Esophagus muscularis mucosa (tissue), 4 donors: ENCODE results near the gene ZNF146. TPM values are rescaled to one million over a fixed set of nuclear protein-coding genes. Genes with fewer than 3 reads are reported as not detected.
A peak's percentile ranks its signal among the peaks of the same experiment; 100 is the strongest.

Experiments
- DNase-seq: peaks from one replicate; pipeline ENCODE4 v3.0.0-alpha.2; 2017; ENCODE audit errors: extremely low spot score
- H3K27ac ChIP-seq, 4 donors: fragments of 200-600 bp; sonication (generic); replicated peaks in 1 of 4; 1 replicate in 3 of 4; 2 replicates in 1 of 4; pipeline ENCODE4 v1.5.1; 2016 to 2019; ENCODE audit warnings: mild to moderate bottlenecking in 1 of 4
- H3K27me3 ChIP-seq, 4 donors: fragments of 200-600 bp; sonication (generic); one replicate each; pipeline versions ENCODE4 v1.5.1 to v1.6.0; 2016 to 2019
- H3K36me3 ChIP-seq, 4 donors: fragments of 200-600 bp; sonication (generic); one replicate each; pipeline ENCODE4 v1.5.1; 2016 to 2019
- H3K4me1 ChIP-seq, 4 donors: fragments of 200-600 bp; sonication (generic); one replicate each; pipeline ENCODE4 v1.5.1; 2016 to 2019
- H3K4me3 ChIP-seq, 4 donors: fragments of 200-600 bp; sonication (generic); 1 replicate in 2 of 4; 2 replicates in 2 of 4; pipeline ENCODE4 v1.5.1; 2016 to 2019; ENCODE audit warnings: mild to moderate bottlenecking in 4 of 4, moderate library complexity in 1 of 4
- H3K9me3 ChIP-seq, 4 donors: fragments of 200-600 bp; sonication (generic); 1 replicate in 3 of 4; 2 replicates in 1 of 4; pipeline ENCODE4 v1.5.1; 2016 to 2019
- EP300 ChIP-seq: sonication (generic); formaldehyde crosslinking; IDR thresholded peaks from one replicate; pipeline ENCODE4 v1.6.1; 2017; ENCODE audit warnings: antibody characterized with exemption
- POLR2A ChIP-seq: fragments of 450-650 bp; IDR thresholded peaks from one replicate; pipeline ENCODE4 v1.6.1; 2017; ENCODE audit warnings: antibody characterized with exemption, moderate library complexity, mild to moderate bottlenecking, low read depth
- POLR2AphosphoS5 ChIP-seq, 2 donors: sonication (generic); formaldehyde crosslinking; IDR thresholded peaks; one replicate each; pipeline ENCODE4 v1.6.1; 2017; ENCODE audit warnings: antibody characterized with exemption in 2 of 2
- WGBS: methylation state at CpG from one replicate; pipeline ENCODE4 v1.1.5; 2018; 5-methylcytosine and 5-hydroxymethylcytosine counted together
- intact Hi-C: fragments of 100-400 bp; cut with DNase I; formaldehyde crosslinking; loops from one replicate; pipeline ENCODE4 v1.15.1; 2023
- total RNA-seq, 4 donors: library from RNA; depleted of rRNA; stranded (reverse); fragments of >200 nt; gene quantifications; one replicate each; pipeline versions ENCODE4 v1.1.0 to v1.2.1, GENCODE V29; 2016
- TF ChIP-seq, protein P1 (sequence below), 3 experiments: fragments of 200-600 bp in 2 of 3; fragments of 450-650 bp in 1 of 3; sonication (generic) in 2 of 3; IDR thresholded peaks; one replicate each; pipeline ENCODE4 v1.5.1; 2017 to 2019; ENCODE audit warnings: antibody characterized with exemption in 3 of 3, mild to moderate bottlenecking in 2 of 3, moderate library complexity in 1 of 3

Gene ZNF146
- total RNA-seq, 4 donors from 2014 or later = 44.9 to 78.2 (median 49.9) TPM

- Histone ChIP-seq H3K4me3 (no peak overlapping the region), H3K27me3 (no peaks in the 10 kb centered on the region), H3K27ac (no peak overlapping the region), H3K36me3 (peaks cover 2 to 11% (median 8%) of the 10 kb centered on the region in 4 donors), H3K9me3 (no peaks in the 10 kb centered on the region), H3K4me1 (peaks cover 8 to 17% (median 12%) of the 10 kb centered on the region in 4 donors)
- WGBS = 94% methylated on average over 8 of the region's 8 CpGs
- intact Hi-C loops = loop anchor here (10.0 kb wide), 1 partner anchor 76 kb away; no protein-coding TSS in a partner anchor
- DNase-seq = no peak
- no peak for TF ChIP-seq POLR2A
- TF ChIP-seq, protein P1, sequence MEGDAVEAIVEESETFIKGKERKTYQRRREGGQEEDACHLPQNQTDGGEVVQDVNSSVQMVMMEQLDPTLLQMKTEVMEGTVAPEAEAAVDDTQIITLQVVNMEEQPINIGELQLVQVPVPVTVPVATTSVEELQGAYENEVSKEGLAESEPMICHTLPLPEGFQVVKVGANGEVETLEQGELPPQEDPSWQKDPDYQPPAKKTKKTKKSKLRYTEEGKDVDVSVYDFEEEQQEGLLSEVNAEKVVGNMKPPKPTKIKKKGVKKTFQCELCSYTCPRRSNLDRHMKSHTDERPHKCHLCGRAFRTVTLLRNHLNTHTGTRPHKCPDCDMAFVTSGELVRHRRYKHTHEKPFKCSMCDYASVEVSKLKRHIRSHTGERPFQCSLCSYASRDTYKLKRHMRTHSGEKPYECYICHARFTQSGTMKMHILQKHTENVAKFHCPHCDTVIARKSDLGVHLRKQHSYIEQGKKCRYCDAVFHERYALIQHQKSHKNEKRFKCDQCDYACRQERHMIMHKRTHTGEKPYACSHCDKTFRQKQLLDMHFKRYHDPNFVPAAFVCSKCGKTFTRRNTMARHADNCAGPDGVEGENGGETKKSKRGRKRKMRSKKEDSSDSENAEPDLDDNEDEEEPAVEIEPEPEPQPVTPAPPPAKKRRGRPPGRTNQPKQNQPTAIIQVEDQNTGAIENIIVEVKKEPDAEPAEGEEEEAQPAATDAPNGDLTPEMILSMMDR (IDR thresholded peaks at IDR 0.05) = no peak
- TF ChIP-seq POLR2AphosphoS5 (IDR thresholded peaks at IDR 0.05) = no peak
Measured at GRCh38 chr19:36210497-36210896, 4.4 kb upstream of the ZNF146 start.

- intact Hi-C loops = loop anchor here (10.0 kb wide), 1 partner anchor 78 kb away; no protein-coding TSS in a partner anchor
Measured at GRCh38 chr19:36212895-36213294, 2.0 kb upstream of the ZNF146 start.

GRCh38 chr19:36215276-36216123, 594 bp downstream of the ZNF146 start:
- 2% methylated on average over 27 of the region's 27 CpGs for WGBS
- intact Hi-C loops = loop anchor here (10.0 kb wide), 1 partner anchor 81 kb away; no protein-coding TSS in a partner anchor
- TF ChIP-seq POLR2AphosphoS5 (IDR thresholded peaks at IDR 0.05) = no peak
- no peak for TF ChIP-seq POLR2A
- no peak for TF ChIP-seq EP300
- TF ChIP-seq, protein P1 (IDR thresholded peaks at IDR 0.05) = no peak

More at GRCh38 chr19:36212895-36213294, 2.0 kb upstream of the ZNF146 start:
- Histone ChIP-seq H3K36me3 (peaks cover 0 to 6% (median 0%) of the 10 kb centered on the region in 4 donors), H3K27me3 (no peaks in the 10 kb centered on the region), H3K9me3 (no peaks in the 10 kb centered on the region), H3K4me3 (no peak overlapping the region), H3K27ac (peak overlapping the region in 1 of 4 donors; percentile 96), H3K4me1 (peaks cover 18 to 40% (median 33%) of the 10 kb centered on the region in 4 donors)
- no peak for DNase-seq
- TF ChIP-seq POLR2A (no peak), POLR2AphosphoS5 (IDR thresholded peaks at IDR 0.05) (no peak), EP300 (no peak)
- TF ChIP-seq, protein P1 (IDR thresholded peaks at IDR 0.05) = no peak
- WGBS = 91% methylated on average over 2 of the region's 2 CpGs

GRCh38 chr19:36221474-36221873, 6.6 kb downstream of the ZNF146 start:
- WGBS = 97% methylated on average over 3 of the region's 4 CpGs
- no peak for DNase-seq
- H3K4me1 ChIP-seq = peaks cover 25 to 76% (median 54%) of the 10 kb centered on the region in 4 donors
- H3K9me3 ChIP-seq = no peaks in the 10 kb centered on the region
- no peak overlapping the region for H3K27ac ChIP-seq
- H3K27me3 ChIP-seq = no peaks in the 10 kb centered on the region
- H3K4me3 ChIP-seq = no peak overlapping the region
- H3K36me3 ChIP-seq = peaks cover 0 to 52% (median 31%) of the 10 kb centered on the region in 4 donors
- intact Hi-C loops = no loop called here
- TF ChIP-seq, protein P1 (IDR thresholded peaks at IDR 0.05) = no peak
- TF ChIP-seq POLR2A (no peak), EP300 (no peak), POLR2AphosphoS5 (IDR thresholded peaks at IDR 0.05) (no peak)

More at GRCh38 chr19:36215276-36216123, 594 bp downstream of the ZNF146 start:
- peaks cover 20 to 62% (median 45%) of the 10 kb centered on the region in 4 donors for H3K4me1 ChIP-seq
- DNase-seq = no peak
- no peaks in the 10 kb centered on the region for H3K9me3 ChIP-seq
- peak overlapping the region; percentile 76 to 94 (median 86) for H3K4me3 ChIP-seq
- peaks cover 0 to 11% (median 8%) of the 10 kb centered on the region in 4 donors for H3K36me3 ChIP-seq
- H3K27ac ChIP-seq = peak overlapping the region; percentile 91 to 96 (median 94)
- H3K27me3 ChIP-seq = no peaks in the 10 kb centered on the region
